GM19240 (cell line): Measurements from ENCODE around the gene NADSYN1.
A peak's percentile ranks its signal among the peaks of the same experiment; 100 is the strongest.

Experiments used
- DNase-seq: peaks from one replicate; pipeline ENCODE4 v3.0.0; 2011; ENCODE audit warnings: low spot score; ENCODE audit not compliant: insufficient read length

Gene NADSYN1

GRCh38 chr11:71433648-71434450 lies 19.2 kb upstream of the NADSYN1 start:
- DNase-seq: no peak

GRCh38 chr11:71434576-71435130 lies 18.4 kb upstream of the NADSYN1 start:
- no peak for DNase-seq

GRCh38 chr11:71435278-71435951 lies 17.6 kb upstream of the NADSYN1 start:
- DNase-seq: no peak

- no peak for DNase-seq
These were observed 16.1 kb upstream of the NADSYN1 start for GRCh38 chr11:71436861-71437260.

GRCh38 chr11:71437399-71437798 lies 15.6 kb upstream of the NADSYN1 start:
- DNase-seq: no peak

GRCh38 chr11:71437879-71438278 lies 15.1 kb upstream of the NADSYN1 start:
- DNase-seq: no peak

GRCh38 chr11:71438650-71439049 lies 14.4 kb upstream of the NADSYN1 start:
- DNase-seq: no peak

- no peak for DNase-seq
These were observed 12.8 kb upstream of the NADSYN1 start for GRCh38 chr11:71440021-71440755.

GRCh38 chr11:71441251-71441650 lies 11.8 kb upstream of the NADSYN1 start:
- no peak for DNase-seq

GRCh38 chr11:71442123-71442522 lies 10.9 kb upstream of the NADSYN1 start:
- no peak for DNase-seq

- DNase-seq: no peak
These were observed 10.1 kb upstream of the NADSYN1 start for GRCh38 chr11:71442880-71443279.

GRCh38 chr11:71443736-71444445 lies 9.1 kb upstream of the NADSYN1 start:
- DNase-seq: no peak

- no peak for DNase-seq
These were observed 8.2 kb upstream of the NADSYN1 start for GRCh38 chr11:71444811-71445210.

GRCh38 chr11:71446150-71446549 lies 6.9 kb upstream of the NADSYN1 start:
- no peak for DNase-seq

GRCh38 chr11:71446942-71447688 lies 5.9 kb upstream of the NADSYN1 start:
- DNase-seq: no peak

GRCh38 chr11:71447791-71448256 lies 5.2 kb upstream of the NADSYN1 start:
- DNase-seq: no peak

GRCh38 chr11:71448257-71449171 lies 4.5 kb upstream of the NADSYN1 start, which contains the start of gene DHCR7:
Gene DHCR7 (minus strand): TSS chr11:71448393. CDS start chr11:71444952, 3,441 bp downstream.
- DNase-seq: peak; percentile 96

GRCh38 chr11:71449596-71449995 lies 3.4 kb upstream of the NADSYN1 start:
- no peak for DNase-seq

GRCh38 chr11:71450507-71450906 lies 2.5 kb upstream of the NADSYN1 start:
- no peak for DNase-seq
